VCaP (cell line): ENCODE measurements around the gene TSPAN17.

Experiments
- H3K27ac ChIP-seq: fragments of 450-650 bp; 2 replicates; pipeline ENCODE4 v1.5.1; 2017
- TF ChIP-seq, protein P1 (sequence below): fragments of 450-650 bp; conservative IDR thresholded peaks from 2 replicates; pipeline ENCODE4 v1.5.1; 2017; ENCODE audit warnings: mild to moderate bottlenecking, moderate library complexity

TSPAN17 gene

DNA sequence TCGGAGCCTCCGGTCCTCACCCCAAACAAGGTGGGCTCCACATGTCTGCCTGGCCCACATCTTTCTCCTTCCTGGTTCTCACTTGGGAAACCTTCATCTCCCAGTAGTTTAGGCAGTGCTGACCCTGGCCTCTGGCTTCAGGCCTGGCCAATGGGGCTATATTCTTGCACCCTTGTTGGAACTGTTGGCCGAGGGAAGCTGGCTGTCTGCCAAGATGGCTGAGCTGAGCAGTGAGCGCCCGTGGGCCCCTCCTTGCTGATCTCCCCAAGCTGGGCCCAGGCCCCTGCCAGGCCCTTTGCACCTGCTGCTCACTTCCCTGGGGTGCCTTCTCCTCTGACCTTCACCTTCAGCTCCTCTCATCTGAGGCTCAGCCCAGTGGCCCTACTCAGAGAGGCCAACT is 31.3 kb downstream of the TSPAN17 start:
- no peak overlapping the region for H3K27ac ChIP-seq
- TF ChIP-seq, protein P1, sequence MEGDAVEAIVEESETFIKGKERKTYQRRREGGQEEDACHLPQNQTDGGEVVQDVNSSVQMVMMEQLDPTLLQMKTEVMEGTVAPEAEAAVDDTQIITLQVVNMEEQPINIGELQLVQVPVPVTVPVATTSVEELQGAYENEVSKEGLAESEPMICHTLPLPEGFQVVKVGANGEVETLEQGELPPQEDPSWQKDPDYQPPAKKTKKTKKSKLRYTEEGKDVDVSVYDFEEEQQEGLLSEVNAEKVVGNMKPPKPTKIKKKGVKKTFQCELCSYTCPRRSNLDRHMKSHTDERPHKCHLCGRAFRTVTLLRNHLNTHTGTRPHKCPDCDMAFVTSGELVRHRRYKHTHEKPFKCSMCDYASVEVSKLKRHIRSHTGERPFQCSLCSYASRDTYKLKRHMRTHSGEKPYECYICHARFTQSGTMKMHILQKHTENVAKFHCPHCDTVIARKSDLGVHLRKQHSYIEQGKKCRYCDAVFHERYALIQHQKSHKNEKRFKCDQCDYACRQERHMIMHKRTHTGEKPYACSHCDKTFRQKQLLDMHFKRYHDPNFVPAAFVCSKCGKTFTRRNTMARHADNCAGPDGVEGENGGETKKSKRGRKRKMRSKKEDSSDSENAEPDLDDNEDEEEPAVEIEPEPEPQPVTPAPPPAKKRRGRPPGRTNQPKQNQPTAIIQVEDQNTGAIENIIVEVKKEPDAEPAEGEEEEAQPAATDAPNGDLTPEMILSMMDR = no peak

DNA sequence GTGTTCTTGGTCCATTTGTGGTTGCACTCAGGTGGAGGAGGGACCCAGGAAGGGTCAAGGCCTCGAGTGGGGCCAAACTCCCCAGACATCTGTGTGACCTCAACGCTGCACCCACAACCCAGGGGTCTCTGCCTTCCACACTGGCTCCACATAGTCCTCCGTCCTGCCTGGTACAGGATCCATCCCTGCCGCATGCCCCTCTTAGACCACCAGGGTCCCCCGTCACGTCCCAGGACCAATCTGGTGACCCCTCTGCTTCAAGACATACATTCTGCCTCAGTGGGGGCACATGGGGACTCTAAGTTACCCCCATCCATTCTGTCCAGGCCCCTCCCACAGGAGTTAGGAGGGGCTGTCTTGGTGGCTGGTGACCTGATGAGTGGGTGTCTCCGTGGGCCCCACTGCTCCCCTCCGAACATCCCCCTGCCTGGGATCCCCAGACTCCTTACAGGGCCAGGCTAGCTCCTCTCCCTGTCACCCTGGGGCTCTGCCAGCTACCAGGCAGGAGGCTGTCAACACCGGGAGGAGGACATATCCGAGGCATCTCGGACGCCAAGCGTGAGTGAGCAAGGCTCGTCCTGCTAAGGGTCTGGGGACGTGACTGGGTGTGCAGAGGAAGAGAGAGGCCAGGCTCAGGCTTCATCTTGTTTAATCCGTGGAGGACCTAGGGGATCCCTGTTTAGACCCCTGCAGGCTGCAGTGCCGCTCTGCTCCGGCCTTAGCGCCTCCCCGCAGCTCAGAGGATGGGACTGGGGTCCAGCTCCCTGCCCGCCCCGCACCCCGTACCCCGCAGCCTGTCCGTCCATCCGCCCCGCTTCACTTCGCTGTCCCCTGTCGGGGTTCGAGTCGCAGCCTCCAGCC is 32.3 kb downstream of the TSPAN17 start:
- TF ChIP-seq, protein P1 = no peak
- H3K27ac ChIP-seq = no peak overlapping the region

DNA sequence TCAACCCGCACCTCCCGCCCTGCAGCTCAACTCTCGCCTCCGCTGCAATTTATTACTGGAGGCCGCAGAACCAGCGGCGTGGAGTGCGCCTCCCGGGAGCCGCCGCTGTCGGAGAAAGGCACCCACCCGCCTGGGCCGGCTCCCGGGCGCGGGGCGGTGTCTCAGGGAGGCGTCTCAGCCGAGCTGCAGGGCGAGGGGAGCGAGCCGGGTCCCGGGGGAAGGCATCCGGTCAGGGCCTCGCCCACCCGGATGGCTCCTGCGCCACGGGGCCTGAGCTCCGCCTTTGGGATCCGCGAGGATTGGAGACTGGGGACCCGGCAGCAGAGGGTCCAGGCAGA is 32.9 kb downstream of the TSPAN17 start:
- H3K27ac ChIP-seq = no peak overlapping the region
- TF ChIP-seq, protein P1 = no peak

DNA sequence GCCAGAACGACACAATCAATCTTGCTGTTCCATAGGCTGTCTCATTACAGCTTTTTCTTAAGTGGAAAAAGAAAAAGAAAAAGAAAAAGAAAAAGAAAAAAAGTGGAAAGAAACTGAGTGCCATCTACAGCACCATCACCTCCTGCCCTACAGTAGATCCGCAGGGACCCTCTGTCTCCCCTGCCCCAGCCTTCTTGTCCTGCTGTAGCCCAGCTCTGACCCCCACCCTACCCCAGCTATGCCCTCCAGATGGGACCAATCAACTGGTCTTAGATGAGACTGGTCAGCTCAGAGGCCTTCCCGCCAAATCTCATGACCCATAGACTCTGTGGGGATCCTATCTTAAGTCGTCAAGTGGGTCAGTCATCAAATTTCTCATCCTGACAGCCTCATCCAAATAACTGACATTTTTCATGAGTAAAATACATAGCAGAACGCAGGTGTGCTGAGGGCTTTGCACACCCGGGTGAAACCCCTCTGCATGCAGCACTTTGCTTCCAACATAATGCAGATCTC is 34.8 kb downstream of the TSPAN17 start:
- TF ChIP-seq, protein P1 = no peak
- H3K27ac ChIP-seq = no peak overlapping the region

DNA sequence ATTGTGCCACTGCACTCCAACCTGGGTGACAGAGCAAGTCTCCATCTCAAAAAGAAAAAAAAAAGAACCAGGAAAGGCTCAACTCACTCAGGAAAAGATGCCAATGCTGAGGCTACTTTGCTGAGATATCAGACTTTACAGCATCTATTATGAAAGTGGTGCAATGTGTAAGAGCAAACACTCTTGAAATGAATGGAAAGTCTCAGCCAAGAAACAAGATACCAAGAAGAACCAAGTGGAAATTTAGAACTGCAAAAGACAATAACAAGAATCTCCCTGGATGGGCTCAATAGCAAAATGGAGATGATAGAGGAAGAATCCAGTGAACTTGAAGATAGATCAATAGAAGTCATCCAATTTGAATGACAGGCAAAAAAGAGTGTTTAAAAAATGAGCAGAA is 37.7 kb downstream of the TSPAN17 start:
- TF ChIP-seq, protein P1 = no peak
- H3K27ac ChIP-seq = no peak overlapping the region

DNA sequence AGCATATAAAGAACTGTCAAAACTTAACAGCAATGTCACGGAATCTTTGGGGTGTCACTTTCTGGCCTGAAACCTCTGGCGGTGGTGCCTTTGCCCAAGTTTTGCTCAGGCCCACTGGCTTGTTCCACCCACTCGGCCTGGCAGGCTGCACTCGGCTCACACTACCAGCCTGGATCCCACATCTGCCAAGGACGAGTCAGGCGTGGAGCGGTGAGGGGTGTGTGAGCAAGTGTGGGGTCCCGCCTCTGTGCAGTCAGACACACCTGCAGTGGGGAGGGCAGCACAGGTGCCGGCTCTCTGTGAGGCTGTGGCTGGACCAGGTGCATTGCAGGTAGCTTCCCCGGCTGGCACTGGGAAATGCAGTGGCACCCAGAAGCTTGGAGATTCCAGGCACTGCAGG is 40.0 kb downstream of the TSPAN17 start:
- TF ChIP-seq, protein P1 = no peak

DNA sequence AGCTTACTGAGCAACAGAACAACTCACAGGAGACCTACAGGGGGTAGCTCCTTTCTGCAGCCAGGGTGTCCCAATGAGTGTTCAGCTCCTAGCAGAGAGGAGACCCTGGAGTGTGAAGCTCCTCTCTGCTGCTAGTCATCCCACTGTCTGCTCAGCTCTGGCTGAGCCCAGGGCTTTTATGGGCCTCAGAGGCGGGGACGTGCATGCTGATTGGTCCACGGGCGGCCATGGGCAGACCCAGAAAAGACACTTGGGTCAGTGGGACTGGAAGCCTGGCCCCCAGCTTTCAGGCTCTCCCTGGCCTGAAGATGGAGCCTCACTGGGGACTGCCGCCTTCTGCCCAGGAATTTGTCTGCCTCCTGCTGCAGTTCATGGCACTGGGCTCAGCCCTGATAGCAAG is 40.6 kb downstream of the TSPAN17 start:
- TF ChIP-seq, protein P1 = no peak
- H3K27ac ChIP-seq = no peak overlapping the region

More for the DNA sequence above, 40.0 kb downstream of the TSPAN17 start:
- no peak overlapping the region for H3K27ac ChIP-seq
